ENCODE results near the gene SERPINA12. TPM values are rescaled to one million over a fixed set of nuclear protein-coding genes. Genes with fewer than 3 reads are reported as not detected.
A peak's percentile ranks its signal among the peaks of the same experiment; 100 is the strongest.

The SERPINA12 gene
- total and polyA plus RNA-seq, 4 donors: 0.13 TPM; not detected in 3

DNA sequence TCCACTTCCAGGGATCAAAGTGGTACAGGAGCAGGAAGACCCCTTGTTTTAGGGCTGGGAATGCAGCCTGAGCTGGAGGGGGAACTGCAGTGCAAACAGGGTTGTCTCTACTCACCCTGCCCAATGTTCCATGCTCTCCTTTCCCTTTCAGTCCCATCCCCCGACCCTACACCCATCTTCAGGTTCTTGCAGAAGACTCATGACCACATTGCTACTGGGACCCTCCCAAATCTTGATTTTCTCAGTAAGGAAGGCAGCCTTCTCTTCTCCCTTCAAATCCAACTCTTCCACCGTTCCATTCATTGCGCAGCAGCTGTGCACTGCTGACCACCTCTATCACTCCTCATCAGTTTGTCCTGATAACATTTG is 58.6 kb downstream of the SERPINA12 start:
- Histone ChIP-seq H3K27ac (ENCODE audit: low read depth, low read length) (no peak overlapping the region), H3K27me3 (ENCODE audit: control insufficient read depth, insufficient read depth, low read length) (no peaks in the 10 kb centered on the region), H3K9me3 (ENCODE audit: control insufficient read depth, insufficient read depth, low read length) (no peaks in the 10 kb centered on the region), H3K36me3 (ENCODE audit: control insufficient read depth, insufficient read depth, low read length) (no peaks in the 10 kb centered on the region), H3K4me3 (ENCODE audit: low read depth, low read length) (no peak overlapping the region), H3K4me1 (ENCODE audit: control insufficient read depth, insufficient read depth, low read length) (peaks cover 8% of the 10 kb centered on the region)
- 66% methylated on average over 3 of the region's 3 CpGs for WGBS (ENCODE audit: insufficient coverage)
- DNase-seq (ENCODE audit: low read depth in 4 of 6, low spot score in 6 of 6): no peak

DNA sequence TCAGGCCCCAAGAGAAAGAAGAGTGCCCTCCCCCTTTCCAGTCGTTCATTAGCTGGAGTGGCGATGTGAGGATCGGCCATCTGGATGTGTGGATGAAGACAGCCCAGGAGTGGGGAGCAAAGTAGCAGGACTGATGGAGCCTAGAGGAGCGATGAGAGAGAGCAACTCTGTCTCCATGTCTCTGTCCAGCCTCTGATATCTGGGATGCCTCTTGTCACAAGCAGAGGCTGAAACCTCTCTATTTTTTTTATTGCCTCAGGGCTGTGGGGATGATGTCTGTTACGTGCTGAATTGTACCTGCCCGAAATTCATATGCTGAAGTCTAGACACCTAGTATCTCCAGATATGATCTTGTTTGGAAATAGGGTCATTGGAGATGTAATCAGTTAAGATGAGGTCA is 59.3 kb downstream of the SERPINA12 start:
- WGBS (ENCODE audit: insufficient coverage): 93% methylated on average over 5 of the region's 6 CpGs
- no peaks in the 10 kb centered on the region for H3K9me3 ChIP-seq (ENCODE audit: control insufficient read depth, insufficient read depth, low read length)
- H3K27me3 ChIP-seq (ENCODE audit: control insufficient read depth, insufficient read depth, low read length): no peaks in the 10 kb centered on the region
- H3K4me1 ChIP-seq (ENCODE audit: control insufficient read depth, insufficient read depth, low read length): peaks cover 8% of the 10 kb centered on the region
- H3K4me3 ChIP-seq (ENCODE audit: low read depth, low read length): no peak overlapping the region
- no peak for DNase-seq (ENCODE audit: low read depth in 4 of 6, low spot score in 6 of 6)
- no peaks in the 10 kb centered on the region for H3K36me3 ChIP-seq (ENCODE audit: control insufficient read depth, insufficient read depth, low read length)
- H3K27ac ChIP-seq (ENCODE audit: low read depth, low read length): no peak overlapping the region

DNA sequence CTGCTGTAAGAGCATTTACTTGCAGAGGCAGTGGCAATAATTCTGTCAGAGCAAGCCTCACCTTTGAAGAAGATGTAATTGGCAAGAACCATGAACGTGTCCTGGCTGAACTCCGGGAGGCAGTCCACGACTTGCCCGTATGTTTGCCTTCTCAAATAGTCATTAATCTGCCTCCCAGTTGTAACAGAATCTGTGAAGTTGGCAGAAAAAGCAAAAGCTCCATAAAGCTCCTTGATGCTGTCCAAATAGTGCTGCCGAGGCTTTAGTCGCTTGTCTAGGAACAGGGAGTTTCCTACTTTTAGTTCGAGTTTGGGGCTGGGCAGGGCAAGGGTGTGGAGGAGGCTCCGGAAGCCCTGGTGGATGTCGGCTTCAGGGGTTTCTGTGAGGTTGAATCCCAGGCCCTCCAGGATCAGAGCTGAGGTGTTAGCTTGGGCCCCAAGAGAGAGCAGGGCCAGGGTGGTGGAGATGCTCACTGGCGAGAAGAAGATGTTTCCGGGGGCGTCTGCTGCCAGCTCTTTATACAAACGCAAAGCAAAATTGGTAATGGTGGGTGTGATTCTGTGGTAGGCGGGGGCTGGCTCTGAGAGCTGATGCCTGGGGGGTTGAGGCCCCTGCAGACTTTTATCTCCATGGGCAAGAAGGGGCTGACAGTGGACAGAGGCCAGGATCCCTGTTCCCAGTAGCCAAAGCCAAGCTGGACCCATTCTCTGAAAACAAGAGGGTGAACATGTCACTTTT is 61.0 kb downstream of the SERPINA12 start:
- Histone ChIP-seq H3K4me3 (ENCODE audit: low read depth, low read length) (no peak overlapping the region), H3K27me3 (ENCODE audit: control insufficient read depth, insufficient read depth, low read length) (no peaks in the 10 kb centered on the region), H3K27ac (ENCODE audit: low read depth, low read length) (no peak overlapping the region), H3K36me3 (ENCODE audit: control insufficient read depth, insufficient read depth, low read length) (no peaks in the 10 kb centered on the region), H3K9me3 (ENCODE audit: control insufficient read depth, insufficient read depth, low read length) (no peaks in the 10 kb centered on the region), H3K4me1 (ENCODE audit: control insufficient read depth, insufficient read depth, low read length) (peaks cover 8% of the 10 kb centered on the region)
- peak in 2 of 6 donors; percentile 26 to 63 for DNase-seq (ENCODE audit: low read depth in 4 of 6, low spot score in 6 of 6)
- WGBS (ENCODE audit: insufficient coverage): 54% methylated on average over 14 of the region's 14 CpGs

DNA sequence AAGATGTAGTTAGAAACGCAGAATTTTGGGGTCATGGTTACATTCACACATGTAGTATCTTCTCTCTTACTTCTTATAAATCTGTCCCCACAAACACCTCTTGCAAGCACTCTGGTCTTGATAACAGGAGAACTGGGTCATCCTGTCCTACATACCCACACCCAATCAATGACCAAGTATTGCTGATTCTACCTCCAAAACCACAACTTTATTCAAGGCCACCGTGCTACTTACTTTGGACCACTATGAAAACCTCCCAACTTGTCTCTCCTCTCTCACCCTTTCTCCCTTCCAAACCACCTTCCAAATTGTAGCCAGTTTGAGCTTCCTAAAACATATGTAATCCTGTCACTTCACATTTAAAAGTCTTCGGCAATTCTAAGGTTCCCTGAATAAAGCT is 62.1 kb downstream of the SERPINA12 start:
- H3K4me3 ChIP-seq (ENCODE audit: low read depth, low read length): no peak overlapping the region
- peaks cover 8% of the 10 kb centered on the region for H3K4me1 ChIP-seq (ENCODE audit: control insufficient read depth, insufficient read depth, low read length)
- no peak overlapping the region for H3K27ac ChIP-seq (ENCODE audit: low read depth, low read length)
- H3K36me3 ChIP-seq (ENCODE audit: control insufficient read depth, insufficient read depth, low read length): no peaks in the 10 kb centered on the region
- H3K9me3 ChIP-seq (ENCODE audit: control insufficient read depth, insufficient read depth, low read length): no peaks in the 10 kb centered on the region
- DNase-seq (ENCODE audit: low read depth in 4 of 6, low spot score in 6 of 6): no peak
- WGBS (ENCODE audit: insufficient coverage): 81% methylated on average over 2 of the region's 3 CpGs
- H3K27me3 ChIP-seq (ENCODE audit: control insufficient read depth, insufficient read depth, low read length): no peaks in the 10 kb centered on the region

DNA sequence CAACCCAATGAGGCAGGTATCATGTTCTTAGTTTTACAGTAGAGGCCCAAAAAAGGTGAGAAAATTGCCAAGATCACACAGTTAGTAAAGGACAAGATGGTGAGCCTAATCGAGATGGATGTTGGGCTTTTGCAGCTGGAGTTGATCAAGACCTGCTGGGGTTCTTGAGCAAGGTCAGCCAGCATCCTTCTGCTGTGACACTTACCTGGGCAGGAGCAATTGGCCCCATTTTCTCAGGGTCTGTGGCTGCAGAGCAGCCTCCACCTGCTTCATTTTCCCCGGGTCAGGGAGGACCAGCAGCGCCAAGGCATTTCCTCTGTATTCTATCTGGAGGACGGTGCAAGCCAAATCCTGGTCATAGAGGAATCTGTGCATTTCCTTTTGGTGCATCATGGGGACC is 63.1 kb downstream of the SERPINA12 start:
- no peak for DNase-seq (ENCODE audit: low read depth in 4 of 6, low spot score in 6 of 6)
- Histone ChIP-seq H3K4me3 (ENCODE audit: low read depth, low read length) (no peak overlapping the region), H3K27ac (ENCODE audit: low read depth, low read length) (no peak overlapping the region), H3K36me3 (ENCODE audit: control insufficient read depth, insufficient read depth, low read length) (no peaks in the 10 kb centered on the region), H3K9me3 (ENCODE audit: control insufficient read depth, insufficient read depth, low read length) (no peaks in the 10 kb centered on the region), H3K4me1 (ENCODE audit: control insufficient read depth, insufficient read depth, low read length) (peaks cover 8% of the 10 kb centered on the region), H3K27me3 (ENCODE audit: control insufficient read depth, insufficient read depth, low read length) (no peaks in the 10 kb centered on the region)
- 73% methylated on average over 4 of the region's 4 CpGs for WGBS (ENCODE audit: insufficient coverage)

DNA sequence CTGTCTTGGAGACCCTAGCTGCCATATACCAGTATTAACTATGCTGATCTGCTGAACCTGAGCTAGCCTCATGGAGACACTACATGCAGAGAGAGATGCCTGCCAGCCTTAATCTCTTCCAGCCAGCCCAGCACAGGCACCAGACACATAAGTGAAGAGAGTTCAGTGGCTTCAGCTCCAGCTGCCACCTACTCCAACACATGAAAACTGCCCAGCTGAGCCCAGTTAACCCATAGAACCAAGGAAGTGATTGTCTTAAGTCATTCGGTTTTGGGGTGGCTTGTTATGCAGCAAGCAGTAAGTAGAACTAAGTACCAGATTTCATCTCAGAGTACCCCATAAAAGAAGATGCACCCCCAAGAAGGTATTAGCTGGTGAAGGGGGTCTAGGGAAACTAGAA is 64.3 kb downstream of the SERPINA12 start:
- Histone ChIP-seq H3K27ac (ENCODE audit: low read depth, low read length) (no peak overlapping the region), H3K4me3 (ENCODE audit: low read depth, low read length) (no peak overlapping the region), H3K9me3 (ENCODE audit: control insufficient read depth, insufficient read depth, low read length) (no peaks in the 10 kb centered on the region), H3K27me3 (ENCODE audit: control insufficient read depth, insufficient read depth, low read length) (no peaks in the 10 kb centered on the region), H3K36me3 (ENCODE audit: control insufficient read depth, insufficient read depth, low read length) (no peaks in the 10 kb centered on the region), H3K4me1 (ENCODE audit: control insufficient read depth, insufficient read depth, low read length) (peaks cover 8% of the 10 kb centered on the region)
- no CpG with 5 or more reads among the region's 1 CpG for WGBS (ENCODE audit: insufficient coverage)
- no peak for DNase-seq (ENCODE audit: low read depth in 4 of 6, low spot score in 6 of 6)

DNA sequence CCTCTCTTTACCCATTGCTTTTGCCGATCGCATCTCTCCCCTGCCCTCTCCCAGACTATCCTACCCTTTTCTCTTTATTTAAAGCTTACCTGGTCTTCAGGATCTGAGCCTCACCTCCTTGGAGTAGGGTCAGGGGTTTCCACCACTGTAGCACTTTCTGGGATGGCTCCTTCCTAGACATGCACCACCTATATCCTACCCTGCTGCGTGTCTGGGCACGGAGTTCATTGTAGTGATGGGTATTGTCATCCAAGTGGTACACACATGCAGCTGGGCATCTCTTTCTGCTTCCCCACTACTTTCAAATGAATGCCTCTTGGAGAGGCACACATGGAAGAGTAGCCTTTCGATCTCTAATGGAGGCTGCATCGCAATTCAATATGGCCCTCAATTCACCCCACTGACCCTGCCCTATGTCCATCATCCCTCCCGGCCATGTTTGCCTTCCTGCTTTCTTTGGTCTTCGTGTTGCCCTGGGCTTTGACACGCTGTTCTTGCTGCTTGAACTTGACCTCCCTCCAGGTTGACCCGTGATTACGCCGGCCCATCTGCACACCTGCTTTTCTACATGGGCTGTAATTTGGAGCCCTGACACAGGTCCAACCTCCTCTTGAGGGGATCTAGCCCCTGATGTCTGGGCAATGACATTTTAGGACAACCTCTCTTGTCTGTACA is 67.6 kb downstream of the SERPINA12 start:
- Histone ChIP-seq H3K4me3 (ENCODE audit: low read depth, low read length) (no peak overlapping the region), H3K27ac (ENCODE audit: low read depth, low read length) (no peak overlapping the region), H3K36me3 (ENCODE audit: control insufficient read depth, insufficient read depth, low read length) (no peaks in the 10 kb centered on the region), H3K27me3 (ENCODE audit: control insufficient read depth, insufficient read depth, low read length) (no peaks in the 10 kb centered on the region), H3K9me3 (ENCODE audit: control insufficient read depth, insufficient read depth, low read length) (no peaks in the 10 kb centered on the region), H3K4me1 (ENCODE audit: control insufficient read depth, insufficient read depth, low read length) (no peaks in the 10 kb centered on the region)
- 98% methylated on average over 10 of the region's 12 CpGs for whole genome bisulfite sequencing (ENCODE audit: insufficient coverage)
- no peak for DNase-seq (ENCODE audit: low read depth in 4 of 6, low spot score in 6 of 6)

DNA sequence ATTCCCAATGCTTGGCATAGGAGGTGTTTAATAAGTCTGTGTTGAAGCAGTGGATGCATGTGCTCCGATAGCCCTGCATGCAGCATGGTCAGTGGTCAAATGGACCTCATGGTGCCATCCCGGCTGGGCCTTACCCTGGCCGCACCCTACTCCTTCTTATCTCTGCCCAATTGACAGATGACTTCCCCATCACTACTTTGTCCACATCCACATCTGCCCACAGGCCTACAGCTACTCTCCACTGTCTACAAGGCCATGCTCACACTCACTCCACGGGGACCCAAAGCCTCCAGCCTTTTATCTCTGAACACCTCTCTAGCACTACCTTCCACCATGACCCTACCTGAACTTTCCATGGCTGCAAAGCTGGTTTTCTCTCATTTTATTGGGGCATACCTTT is 68.1 kb downstream of the SERPINA12 start:
- Histone ChIP-seq H3K27ac (ENCODE audit: low read depth, low read length) (no peak overlapping the region), H3K36me3 (ENCODE audit: control insufficient read depth, insufficient read depth, low read length) (no peaks in the 10 kb centered on the region), H3K27me3 (ENCODE audit: control insufficient read depth, insufficient read depth, low read length) (no peaks in the 10 kb centered on the region), H3K4me1 (ENCODE audit: control insufficient read depth, insufficient read depth, low read length) (no peaks in the 10 kb centered on the region), H3K9me3 (ENCODE audit: control insufficient read depth, insufficient read depth, low read length) (no peaks in the 10 kb centered on the region), H3K4me3 (ENCODE audit: low read depth, low read length) (no peak overlapping the region)
- no peak for DNase-seq (ENCODE audit: low read depth in 4 of 6, low spot score in 6 of 6)
- 92% methylated on average over 3 of the region's 4 CpGs for WGBS (ENCODE audit: insufficient coverage)

DNA sequence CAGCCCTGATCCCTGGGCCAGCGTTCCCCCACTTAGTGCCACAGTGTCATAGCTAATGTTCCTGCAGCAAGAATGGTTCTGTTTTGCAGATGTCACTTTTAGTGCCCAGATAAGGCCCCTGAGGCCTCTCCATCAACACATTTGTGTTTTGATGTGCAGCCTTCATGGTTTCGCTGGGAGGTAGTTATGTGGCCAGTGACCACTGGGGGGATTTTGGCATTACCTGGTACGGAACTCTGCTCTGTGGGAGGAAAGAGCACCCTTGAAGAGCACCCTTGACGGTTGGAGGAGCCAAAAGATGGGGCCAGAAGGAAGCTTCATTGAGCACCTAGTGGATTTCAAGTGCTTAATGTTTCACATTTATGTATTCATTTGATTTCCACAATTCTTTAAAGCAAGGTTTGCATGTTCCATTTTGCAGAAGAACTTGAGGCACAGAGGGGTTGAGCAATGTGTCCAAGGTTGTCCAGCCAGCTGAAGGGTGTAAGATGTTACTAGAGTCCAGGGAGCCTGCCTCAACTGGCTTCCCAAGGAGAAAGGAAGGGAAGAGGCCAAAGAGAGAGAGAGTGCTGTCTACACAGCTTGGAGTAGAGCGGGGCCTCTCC is 69.7 kb downstream of the SERPINA12 start:
- H3K9me3 ChIP-seq (ENCODE audit: control insufficient read depth, insufficient read depth, low read length): no peaks in the 10 kb centered on the region

More for the DNA sequence above, 69.7 kb downstream of the SERPINA12 start:
- H3K36me3 ChIP-seq (ENCODE audit: control insufficient read depth, insufficient read depth, low read length): no peaks in the 10 kb centered on the region
- H3K27me3 ChIP-seq (ENCODE audit: control insufficient read depth, insufficient read depth, low read length): no peaks in the 10 kb centered on the region
- H3K27ac ChIP-seq (ENCODE audit: low read depth, low read length): no peak overlapping the region
- DNase-seq (ENCODE audit: low read depth in 4 of 6, low spot score in 6 of 6): no peak
- 76% methylated on average over 3 of the region's 5 CpGs for WGBS (ENCODE audit: insufficient coverage)
- no peak overlapping the region for H3K4me3 ChIP-seq (ENCODE audit: low read depth, low read length)
- no peaks in the 10 kb centered on the region for H3K4me1 ChIP-seq (ENCODE audit: control insufficient read depth, insufficient read depth, low read length)

Measured in spinal cord (tissue), 10 donors.